Measurements from ENCODE around the gene POLE4.

The POLE4 gene

GRCh38 chr2:75003276-75003675 is 44.8 kb downstream of the POLE4 start:
- DNase-seq, result no peak

GRCh38 chr2:75003773-75004172 is 45.3 kb downstream of the POLE4 start:
- DNase-seq, result no peak

GRCh38 chr2:75006041-75006440 is 47.6 kb downstream of the POLE4 start:
- no peak for DNase-seq

- DNase-seq, result no peak
Observed at GRCh38 chr2:75007061-75007460, 48.6 kb downstream of the POLE4 start.

- no peak for DNase-seq
Observed at GRCh38 chr2:75007819-75008218, 49.4 kb downstream of the POLE4 start.

- DNase-seq, result no peak
Observed at GRCh38 chr2:75010571-75010970, 52.1 kb downstream of the POLE4 start.

GRCh38 chr2:75012080-75012479 is 53.6 kb downstream of the POLE4 start:
- DNase-seq, result no peak

DNA sequence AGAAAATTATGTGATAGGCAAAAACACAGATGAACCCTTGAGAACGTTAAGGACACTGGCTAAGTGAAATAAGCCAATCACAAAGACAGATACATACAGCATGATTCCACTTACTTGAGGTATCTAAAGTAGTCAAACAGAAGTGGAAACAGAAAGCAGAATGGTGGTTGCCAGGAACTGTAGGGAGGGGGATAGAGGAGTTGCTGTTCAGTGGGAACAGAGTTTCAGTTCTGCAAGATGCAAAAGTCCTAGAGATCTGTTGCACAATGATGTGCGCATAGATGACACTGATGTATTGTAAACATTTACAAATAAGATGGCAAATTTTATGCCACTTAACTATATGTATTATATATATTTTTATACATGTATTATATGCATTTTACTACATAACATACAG is 59.7 kb downstream of the POLE4 start:
- DNase-seq, result no peak
